NCI-H1436 (cell line): ENCODE measurements around the gene TMEM271.
"Not testable (repeated sequence)": the region's sequence is repeated elsewhere in the genome, so short reads cannot be mapped to it uniquely, and the experiment has no call there.

Experiments
- DNase-seq: peaks from one replicate; lab custom pipeline; 2025; lab: John Stamatoyannopoulos, UW

The TMEM271 gene

DNA sequence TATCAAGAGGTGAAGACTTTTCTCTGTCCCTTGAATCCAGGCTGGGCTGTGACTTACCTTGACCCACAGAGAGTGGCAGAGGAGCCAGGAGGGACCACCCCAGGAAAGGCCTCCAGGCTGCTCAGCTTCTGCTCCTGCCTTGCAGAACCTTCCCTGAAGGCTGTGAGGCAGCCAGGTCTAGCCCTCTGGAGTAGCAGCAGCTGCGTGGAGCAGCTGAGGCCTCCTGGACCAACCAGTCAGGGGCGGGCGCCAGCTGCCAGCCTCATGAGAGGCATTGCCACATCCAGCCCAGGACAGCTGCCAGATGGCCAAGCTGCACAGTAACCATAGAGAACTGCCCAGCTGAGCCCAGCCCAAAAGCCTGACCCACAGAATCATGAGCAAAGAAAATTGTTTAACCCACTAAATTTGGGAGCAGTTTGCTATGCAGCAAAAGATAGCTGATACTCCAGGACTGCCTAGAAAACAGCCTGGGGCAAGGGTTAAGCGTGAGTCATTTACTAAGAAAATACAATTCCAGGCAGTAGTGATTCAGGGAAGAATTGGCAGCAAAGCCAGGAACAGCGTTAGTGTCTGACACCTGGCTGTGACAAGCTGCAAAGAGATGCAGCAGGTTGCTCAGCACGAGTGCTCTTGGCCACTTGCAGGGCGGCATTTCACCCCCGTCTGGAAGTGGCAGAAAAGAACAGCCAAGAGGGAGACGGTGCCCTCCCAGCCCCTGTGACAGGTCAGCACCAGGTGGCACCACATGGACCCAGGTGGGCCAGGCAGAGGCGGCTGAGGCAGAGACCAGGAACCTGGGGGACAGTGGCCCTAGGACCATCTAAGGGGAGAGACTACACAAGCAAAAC lies 34.5 kb upstream of the TMEM271 start:
- DNase-seq, result no peak

- no peak for DNase-seq
Observed at GRCh38 chr4:609400-610050, 33.4 kb upstream of the TMEM271 start.

DNA sequence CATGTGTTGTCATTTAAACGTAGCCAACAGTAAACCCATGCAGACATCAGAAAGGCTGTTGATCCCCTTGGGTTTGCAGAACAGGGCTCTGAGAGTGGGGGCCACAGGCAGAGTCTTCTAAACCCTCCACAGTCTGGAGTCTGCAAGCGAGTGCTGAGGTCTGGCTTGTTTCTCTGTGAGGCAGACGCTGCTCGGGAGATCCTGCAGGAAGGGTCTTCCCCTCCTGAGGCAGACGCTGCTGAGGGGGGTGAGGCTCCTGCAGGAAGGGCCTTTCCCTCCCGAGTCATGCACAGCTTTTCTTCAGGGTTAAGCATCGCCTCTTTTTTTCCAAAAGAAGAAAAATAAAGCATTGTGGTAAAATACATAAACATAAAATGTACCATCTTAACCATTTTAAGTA lies 32.1 kb upstream of the TMEM271 start:
- no peak for DNase-seq

DNA sequence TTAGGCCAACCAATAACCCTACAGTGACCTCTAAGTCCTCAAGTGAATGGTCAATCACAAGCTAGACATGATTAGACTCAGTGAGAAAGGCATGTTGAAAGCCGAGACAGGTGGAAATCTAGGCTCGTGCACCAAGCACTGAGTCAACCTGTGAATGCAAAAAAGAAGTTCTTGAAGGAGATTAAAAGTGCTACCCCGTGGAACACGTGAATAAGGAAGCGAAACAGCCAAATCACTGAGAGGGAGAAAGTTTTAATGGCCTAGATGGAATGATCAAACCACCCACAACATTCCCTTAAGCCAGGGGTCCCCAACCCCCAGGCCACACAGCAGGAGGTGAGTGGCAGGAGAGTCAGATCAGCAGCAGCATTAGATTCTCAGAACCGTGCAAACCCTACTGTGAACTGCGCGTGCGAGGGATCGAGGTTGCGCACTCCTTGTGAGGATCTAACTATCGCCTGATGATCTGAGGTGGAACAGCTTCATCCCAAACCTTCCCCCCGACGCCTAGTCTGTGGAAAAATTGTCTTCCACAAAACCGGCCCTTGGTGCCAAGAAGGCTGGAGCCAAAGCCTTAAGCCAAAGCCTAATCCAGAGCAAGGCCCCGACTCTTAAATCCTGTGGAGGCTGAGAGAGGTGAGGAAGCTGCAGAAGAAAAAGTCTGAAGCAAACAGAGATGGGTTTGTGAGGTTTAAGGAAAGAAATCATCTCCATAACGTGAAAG lies 29.8 kb upstream of the TMEM271 start:
- DNase-seq, result no peak

DNA sequence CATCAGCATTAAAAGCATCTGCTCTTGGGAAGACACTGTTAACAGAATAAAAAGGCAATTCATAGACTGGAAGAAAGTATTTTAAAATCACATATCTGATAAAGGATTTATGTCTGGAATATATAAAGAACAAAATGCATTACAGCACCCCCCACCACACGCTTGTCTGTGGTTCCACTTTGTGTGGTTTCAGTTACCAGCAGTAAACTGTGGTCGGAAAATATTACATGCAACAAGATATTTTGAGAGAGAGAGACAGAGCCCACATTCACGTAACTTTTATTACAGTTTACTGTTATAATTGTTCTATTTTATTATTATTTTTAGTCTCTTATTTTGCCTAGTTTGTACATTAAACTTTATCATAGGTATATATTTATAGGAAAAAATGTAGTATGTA lies 28.0 kb upstream of the TMEM271 start:
- DNase-seq, result no peak

- peak; percentile 47 for DNase-seq
Observed at GRCh38 chr4:602559-602942, 26.5 kb upstream of the TMEM271 start.

DNA sequence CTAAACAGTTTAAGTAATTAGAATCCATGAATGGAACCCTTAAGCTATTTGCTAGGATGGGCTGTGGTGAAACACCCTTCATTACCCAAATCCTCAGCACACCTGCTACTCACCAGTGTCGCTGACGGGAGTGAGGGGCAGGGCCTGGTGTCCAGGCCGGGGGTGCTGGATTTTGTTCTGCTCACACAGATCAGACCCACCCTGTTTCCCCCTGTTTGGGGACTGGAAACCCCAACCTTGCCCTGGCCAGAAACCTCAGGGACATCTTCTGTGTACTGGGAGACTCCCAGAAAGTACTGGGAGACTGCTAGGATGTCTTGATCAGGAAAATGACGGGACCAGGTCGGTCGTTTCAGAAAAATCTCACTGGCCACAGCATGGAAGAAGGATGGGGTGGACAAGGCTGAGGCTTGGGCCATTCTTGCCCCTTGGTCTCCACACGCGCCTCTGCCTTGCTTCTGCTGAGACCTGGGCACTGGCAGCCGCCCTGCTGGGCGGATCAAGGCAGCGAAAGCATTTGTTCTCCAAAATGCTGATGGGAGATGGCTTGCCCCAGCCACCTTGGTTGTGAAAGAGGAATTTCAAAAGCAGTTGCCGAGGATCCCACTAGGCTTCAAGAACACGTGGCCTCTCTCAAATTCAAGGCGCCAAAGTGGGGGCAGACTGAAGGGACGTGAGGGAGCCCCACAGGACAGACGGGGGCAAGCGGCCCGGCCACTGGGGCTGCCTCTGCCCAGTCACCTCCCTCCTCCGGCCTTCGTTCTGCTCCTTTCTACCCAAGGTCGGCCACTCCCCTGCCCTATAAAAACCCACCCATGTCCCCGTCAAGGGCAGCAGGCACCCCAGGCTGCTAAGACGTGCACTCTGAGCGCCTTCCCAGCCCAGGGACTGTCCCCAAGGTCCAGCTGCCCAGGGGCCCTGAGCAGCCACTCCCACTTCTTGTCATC lies 25.8 kb upstream of the TMEM271 start:
- DNase-seq, result no peak

- no peak for DNase-seq
Observed at GRCh38 chr4:600850-601515, 24.9 kb upstream of the TMEM271 start.

GRCh38 chr4:600166-600565 lies 24.1 kb upstream of the TMEM271 start:
- DNase-seq, result no peak

DNA sequence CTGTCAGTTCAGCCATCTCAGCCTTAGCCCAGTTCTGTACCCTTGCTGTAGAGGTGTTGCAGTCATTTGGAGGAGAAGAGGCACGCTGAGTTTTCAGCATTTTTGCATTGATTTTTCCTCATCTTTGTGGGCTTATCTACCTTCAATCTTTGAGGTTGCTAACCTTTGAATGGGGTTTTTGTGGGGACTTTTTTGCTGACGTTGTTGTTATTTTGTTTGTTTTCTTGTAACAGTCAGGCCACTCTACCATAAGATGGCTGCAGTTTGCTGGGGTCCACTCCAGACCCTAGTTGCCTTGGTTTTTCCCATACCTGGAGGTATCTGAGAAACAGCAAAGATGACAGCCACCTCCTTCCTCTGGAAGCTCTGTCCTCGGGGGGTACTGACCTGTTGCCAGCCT lies 22.8 kb upstream of the TMEM271 start:
- DNase-seq, result no peak

GRCh38 chr4:592825-593520 lies 16.9 kb upstream of the TMEM271 start:
- DNase-seq, result no peak

DNA sequence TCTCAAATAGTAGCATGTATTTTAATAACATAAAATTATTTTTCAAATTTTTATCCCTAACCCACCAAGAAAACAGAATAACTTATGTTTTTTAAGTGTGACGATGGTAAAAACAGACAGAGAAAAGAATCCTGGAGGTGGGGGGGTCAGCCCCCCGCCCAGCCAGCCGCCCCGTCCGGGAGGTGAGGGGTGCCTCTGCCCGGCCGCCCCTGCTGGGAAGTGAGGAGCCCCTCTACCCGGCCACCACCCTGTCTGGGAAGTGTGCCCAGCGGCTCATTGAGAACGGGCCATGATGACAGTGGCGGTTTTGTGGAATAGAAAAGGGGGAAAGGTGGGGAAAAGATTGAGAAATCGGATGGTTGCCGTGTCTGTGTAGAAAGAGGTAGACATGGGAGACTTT lies 16.1 kb upstream of the TMEM271 start:
- not testable (repeated sequence) for DNase-seq

GRCh38 chr4:590313-590841 lies 14.3 kb upstream of the TMEM271 start:
- DNase-seq, result no peak

GRCh38 chr4:589219-589963 lies 13.3 kb upstream of the TMEM271 start:
- DNase-seq, result no peak

DNA sequence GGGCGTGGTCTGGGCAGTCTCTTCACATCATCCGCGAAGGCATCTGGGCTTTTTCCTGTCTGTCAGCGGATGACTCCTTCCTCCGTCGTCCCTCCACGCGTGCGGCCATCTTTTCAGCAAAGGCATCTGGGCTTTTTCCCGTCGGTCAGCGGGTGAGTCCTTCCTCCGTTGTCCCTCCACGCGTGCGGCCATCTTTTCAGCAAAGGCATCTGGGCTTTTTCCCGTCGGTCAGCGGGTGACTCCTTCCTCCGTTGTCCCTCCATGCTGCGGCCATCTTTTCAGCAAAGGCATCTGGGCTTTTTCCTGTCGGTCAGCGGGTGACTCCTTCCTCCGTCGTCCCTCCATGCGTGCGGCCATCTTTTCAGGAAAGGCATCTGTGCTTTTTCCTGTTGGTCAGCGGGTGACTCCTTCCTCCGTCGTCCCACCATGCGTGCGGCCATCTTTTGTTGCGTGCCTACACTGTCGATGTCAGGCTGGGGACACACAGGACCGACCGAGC lies 12.3 kb upstream of the TMEM271 start:
- DNase-seq, result no peak

DNA sequence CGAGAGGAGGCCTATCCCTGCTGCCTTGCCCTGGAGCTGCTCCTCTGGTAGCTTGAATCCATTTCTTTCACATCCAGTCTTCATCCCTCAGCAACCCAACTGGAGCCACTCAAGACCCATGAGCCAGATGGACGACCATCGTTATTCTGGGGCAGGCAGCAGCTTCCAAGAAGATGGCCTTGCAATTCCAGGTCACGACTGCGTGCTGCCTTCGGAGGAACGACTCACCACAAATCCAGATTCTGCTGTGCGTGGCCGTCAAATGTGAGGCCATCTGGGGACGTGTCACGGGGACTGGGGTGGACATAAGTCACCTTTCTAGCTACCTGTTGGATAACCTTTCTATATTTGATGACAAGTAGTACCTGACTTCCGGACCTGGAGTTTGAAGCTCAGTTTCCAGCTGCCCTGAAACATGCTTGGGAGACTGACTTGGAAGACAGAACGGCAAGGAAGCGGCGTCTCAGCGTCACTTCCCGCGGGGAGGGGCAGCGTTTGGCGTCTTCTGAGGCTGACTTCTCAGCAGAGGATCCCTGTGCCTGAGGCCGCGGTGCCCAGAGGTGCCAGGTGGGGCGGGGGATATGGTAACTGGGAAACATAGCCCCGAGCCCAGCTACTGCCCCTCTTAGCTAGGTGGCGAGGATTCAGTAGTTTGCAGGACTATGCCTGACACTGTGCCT lies 11.7 kb upstream of the TMEM271 start:
- DNase-seq, result no peak

GRCh38 chr4:583820-584219 lies 7.7 kb upstream of the TMEM271 start:
- no peak for DNase-seq

DNA sequence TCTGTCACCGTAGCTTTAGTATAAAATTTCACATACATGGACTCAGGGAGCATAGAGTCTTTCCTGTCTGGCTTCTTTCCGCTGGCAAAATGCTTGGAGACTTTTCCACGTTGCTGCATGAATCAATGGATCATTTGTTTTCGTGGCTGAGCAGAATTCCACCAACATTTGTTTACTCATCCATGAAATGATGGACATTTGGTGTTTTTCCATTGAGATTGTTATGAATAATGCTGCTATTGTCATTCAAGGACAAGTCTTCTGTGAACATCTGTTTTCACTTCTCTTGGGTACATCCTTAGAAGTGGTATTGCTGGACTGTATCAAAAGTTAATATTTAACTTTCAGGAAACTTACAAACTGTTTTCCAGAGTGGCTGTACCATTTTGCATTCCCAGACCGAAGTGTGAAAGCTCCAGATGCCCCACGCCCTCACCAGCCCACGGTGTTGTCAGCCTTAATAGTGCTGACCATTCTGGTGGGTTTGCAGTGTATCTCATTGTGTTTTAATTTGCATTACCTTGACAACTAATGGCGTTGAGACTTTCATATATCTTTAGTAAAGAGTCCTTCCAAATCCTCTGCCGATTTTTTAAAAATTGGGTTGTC lies 5.8 kb upstream of the TMEM271 start:
- no peak for DNase-seq
